ENCODE data around the gene HDAC5.
A peak's percentile ranks its signal among the peaks of the same experiment; 100 is the strongest.
"Not testable (repeated sequence)": the region's sequence is repeated elsewhere in the genome, so short reads cannot be mapped to it uniquely, and the experiment has no call there.

Gene HDAC5

GRCh38 chr17:44111777-44112176 is 11.7 kb downstream of the HDAC5 start:
- no peak for DNase-seq (ENCODE audit: low read depth)

- DNase-seq (ENCODE audit: low read depth), result no peak
Observed at GRCh38 chr17:44110823-44111633, 12.4 kb downstream of the HDAC5 start.

GRCh38 chr17:44110011-44110686 is 13.3 kb downstream of the HDAC5 start:
- DNase-seq (ENCODE audit: low read depth), result no peak

- no peak for DNase-seq (ENCODE audit: low read depth)
Observed at GRCh38 chr17:44109312-44109630, 14.2 kb downstream of the HDAC5 start.

- DNase-seq (ENCODE audit: low read depth), result peak; percentile 88
Observed at GRCh38 chr17:44108440-44109311, 14.8 kb downstream of the HDAC5 start.

GRCh38 chr17:44106801-44107200 is 16.6 kb downstream of the HDAC5 start:
- DNase-seq (ENCODE audit: low read depth), result no peak

GRCh38 chr17:44105941-44106340 is 17.5 kb downstream of the HDAC5 start:
- no peak for DNase-seq (ENCODE audit: low read depth)

GRCh38 chr17:44105483-44105882 is 18.0 kb downstream of the HDAC5 start:
- no peak for DNase-seq (ENCODE audit: low read depth)

- no peak for DNase-seq (ENCODE audit: low read depth)
Observed at GRCh38 chr17:44102849-44103622, 20.4 kb downstream of the HDAC5 start.

- not testable (repeated sequence) for DNase-seq (ENCODE audit: low read depth)
Observed at GRCh38 chr17:44101858-44102257, 21.6 kb downstream of the HDAC5 start.

GRCh38 chr17:44097110-44097958 is 26.1 kb downstream of the HDAC5 start:
- no peak for DNase-seq (ENCODE audit: low read depth)

- peak; percentile 78 for DNase-seq (ENCODE audit: low read depth)
Observed at GRCh38 chr17:44095647-44096496, 27.6 kb downstream of the HDAC5 start.

GRCh38 chr17:44095388-44095646 is 28.1 kb downstream of the HDAC5 start:
- DNase-seq (ENCODE audit: low read depth), result no peak

GRCh38 chr17:44094701-44095387 is 28.6 kb downstream of the HDAC5 start:
- DNase-seq (ENCODE audit: low read depth), result no peak

- no peak for DNase-seq (ENCODE audit: low read depth)
Observed at GRCh38 chr17:44093231-44093900, 30.1 kb downstream of the HDAC5 start.

- no peak for DNase-seq (ENCODE audit: low read depth)
Observed at GRCh38 chr17:44092051-44092450, 31.4 kb downstream of the HDAC5 start.

- DNase-seq (ENCODE audit: low read depth), result no peak
Observed at GRCh38 chr17:44091200-44091997, 32.0 kb downstream of the HDAC5 start.

- DNase-seq (ENCODE audit: low read depth), result no peak
Observed at GRCh38 chr17:44088254-44088653, 35.2 kb downstream of the HDAC5 start.
